Mucosa of descending colon (tissue), 3 donors: ENCODE data around the gene EXOC5. TPM values are rescaled to one million over a fixed set of nuclear protein-coding genes. Genes with fewer than 3 reads are reported as not detected.

Experiments
- ATAC-seq: fragments of 200-7000 bp; cut with Tn5 transposase; one replicate; pipeline ENCODE4 v1.9.1; 2020; ENCODE audit warnings: mild to moderate bottlenecking, moderate library complexity
- DNase-seq, 3 donors: peaks; one replicate each; pipeline ENCODE4 v3.0.0-alpha.2; 2020
- H3K36me3 ChIP-seq: fragments of 200-600 bp; one replicate; pipeline ENCODE4 v1.8.0; 2021; ENCODE audit warnings: low read depth, mild to moderate bottlenecking
- H3K4me1 ChIP-seq: fragments of 200-600 bp; one replicate; pipeline ENCODE4 v1.8.0; 2021; ENCODE audit warnings: low read depth, mild to moderate bottlenecking
- H3K4me3 ChIP-seq: fragments of 200-600 bp; one replicate; pipeline ENCODE4 v1.8.0; 2021; ENCODE audit warnings: mild to moderate bottlenecking
- H3K9me3 ChIP-seq: fragments of 200-600 bp; one replicate; pipeline ENCODE4 v1.8.0; 2021; ENCODE audit warnings: mild to moderate bottlenecking
- CTCF ChIP-seq: fragments of 200-600 bp; IDR thresholded peaks from one replicate; pipeline ENCODE4 v1.8.0; 2022; ENCODE audit warnings: antibody characterized with exemption, mild to moderate bottlenecking
- intact Hi-C, 2 donors: fragments of 100-400 bp; cut with DNase I in 1 of 2; cut with micrococcal nuclease in 1 of 2; formaldehyde crosslinking; loops; one replicate each; pipeline versions ENCODE4 v1.11.0 to v1.11.1; 2022; cut with DNase I, micrococcal nuclease
- total RNA-seq, 3 donors: library from RNA; stranded (reverse); fragmentation: NEBNext Ultra II Directional in 2 of 3; extraction: Animal tissue kit (Norgen Biotek cat#: 25700) in 2 of 3; gene quantifications; one replicate each; pipeline versions ENCODE4 v1.2.1 to v1.2.4, GENCODE V29; 2021 to 2023
- donor health status: DM: no; HTN: no; CAD: no; lungs with moderate emphysema.
- donor health status: DM: no; HTN: no; CAD: no.
- donor health status: DM: no; HTN: yes; CAD: no.

Gene EXOC5
- total RNA-seq, 3 donors from 2014 or later, result 40.9 to 69.3 (median 44.2) TPM

DNA sequence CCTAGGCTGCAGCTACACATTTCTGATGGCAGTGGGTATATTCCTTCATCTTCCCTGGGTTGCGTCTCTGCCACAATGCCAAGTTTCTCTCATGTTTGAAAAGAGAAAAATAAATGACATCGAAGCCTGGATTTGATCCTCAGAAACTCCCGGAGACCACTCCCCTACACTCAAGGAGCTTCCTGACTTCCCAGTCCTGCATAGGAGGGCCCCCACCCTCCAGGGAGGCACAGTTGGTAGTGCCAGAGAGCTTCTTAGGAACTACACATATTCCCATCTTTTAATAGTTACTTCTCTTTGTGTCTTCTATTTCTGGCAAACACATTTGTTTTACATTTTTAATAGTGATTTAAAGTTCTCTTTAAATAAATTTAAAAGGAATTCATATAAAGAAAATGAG, 30.8 kb upstream of the EXOC5 start:
- Histone ChIP-seq H3K9me3 (no peaks in the 10 kb centered on the region), H3K36me3 (no peaks in the 10 kb centered on the region), H3K4me1 (no peaks in the 10 kb centered on the region), H3K4me3 (no peak overlapping the region)
- no peak for ATAC-seq
- no peak for DNase-seq
- intact Hi-C loops, result no loop called here
- no peak for TF ChIP-seq CTCF

DNA sequence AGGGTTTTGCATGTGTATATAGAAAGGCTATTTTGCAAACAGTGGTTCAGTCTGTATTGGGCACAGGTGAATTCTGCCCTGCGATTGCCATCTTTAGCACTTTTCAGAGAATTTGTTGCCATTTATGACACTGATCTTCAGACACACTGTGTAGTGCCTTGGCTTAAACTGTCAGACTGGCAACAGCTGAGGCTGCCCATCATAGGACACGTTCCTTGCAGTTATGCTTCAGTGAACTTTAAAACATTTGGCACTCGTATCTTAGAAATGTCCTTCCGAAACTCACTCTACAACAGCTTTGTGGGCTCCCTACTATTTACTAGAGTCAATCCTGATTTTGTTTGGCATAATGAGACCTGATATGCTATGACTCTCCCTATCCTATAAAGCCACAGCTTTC, 29.1 kb upstream of the EXOC5 start:
- DNase-seq, result no peak
- TF ChIP-seq CTCF, result no peak
- Histone ChIP-seq H3K9me3 (no peaks in the 10 kb centered on the region), H3K36me3 (no peaks in the 10 kb centered on the region), H3K4me1 (no peaks in the 10 kb centered on the region), H3K4me3 (no peak overlapping the region)
- no peak for ATAC-seq
- intact Hi-C loops, result no loop called here

DNA sequence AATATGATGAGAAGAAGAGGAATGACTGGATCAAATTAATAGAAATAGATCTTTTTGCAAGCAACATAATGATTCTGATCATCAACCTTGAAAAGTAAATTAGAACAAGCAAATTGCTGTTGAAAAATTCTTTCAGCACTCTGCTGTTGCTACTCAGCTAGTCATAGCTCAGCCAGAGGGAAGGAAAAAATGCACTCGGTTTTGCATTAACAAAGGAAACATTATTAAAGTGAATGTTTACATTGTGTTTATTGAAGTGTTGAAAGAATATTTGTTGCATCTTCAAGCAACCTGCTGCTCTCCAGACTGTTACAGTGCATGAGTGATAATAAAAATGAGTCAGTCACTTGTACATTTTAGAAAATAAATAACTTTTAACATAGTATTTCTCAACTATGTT, 26.5 kb upstream of the EXOC5 start:
- Histone ChIP-seq H3K4me3 (no peak overlapping the region), H3K36me3 (no peaks in the 10 kb centered on the region), H3K4me1 (peaks cover 5% of the 10 kb centered on the region), H3K9me3 (no peaks in the 10 kb centered on the region)
- intact Hi-C loops, result no loop called here
- TF ChIP-seq CTCF, result no peak
- DNase-seq (no peak), ATAC-seq (no peak)

GRCh38 chr14:57293866-57294837, 25.4 kb upstream of the EXOC5 start:
- intact Hi-C loops, result no loop called here
- Histone ChIP-seq H3K4me1 (peaks cover 7% of the 10 kb centered on the region), H3K9me3 (no peaks in the 10 kb centered on the region), H3K36me3 (no peaks in the 10 kb centered on the region), H3K4me3 (no peak overlapping the region)
- DNase-seq, result no peak
- ATAC-seq, result no peak
- TF ChIP-seq CTCF, result no peak

DNA sequence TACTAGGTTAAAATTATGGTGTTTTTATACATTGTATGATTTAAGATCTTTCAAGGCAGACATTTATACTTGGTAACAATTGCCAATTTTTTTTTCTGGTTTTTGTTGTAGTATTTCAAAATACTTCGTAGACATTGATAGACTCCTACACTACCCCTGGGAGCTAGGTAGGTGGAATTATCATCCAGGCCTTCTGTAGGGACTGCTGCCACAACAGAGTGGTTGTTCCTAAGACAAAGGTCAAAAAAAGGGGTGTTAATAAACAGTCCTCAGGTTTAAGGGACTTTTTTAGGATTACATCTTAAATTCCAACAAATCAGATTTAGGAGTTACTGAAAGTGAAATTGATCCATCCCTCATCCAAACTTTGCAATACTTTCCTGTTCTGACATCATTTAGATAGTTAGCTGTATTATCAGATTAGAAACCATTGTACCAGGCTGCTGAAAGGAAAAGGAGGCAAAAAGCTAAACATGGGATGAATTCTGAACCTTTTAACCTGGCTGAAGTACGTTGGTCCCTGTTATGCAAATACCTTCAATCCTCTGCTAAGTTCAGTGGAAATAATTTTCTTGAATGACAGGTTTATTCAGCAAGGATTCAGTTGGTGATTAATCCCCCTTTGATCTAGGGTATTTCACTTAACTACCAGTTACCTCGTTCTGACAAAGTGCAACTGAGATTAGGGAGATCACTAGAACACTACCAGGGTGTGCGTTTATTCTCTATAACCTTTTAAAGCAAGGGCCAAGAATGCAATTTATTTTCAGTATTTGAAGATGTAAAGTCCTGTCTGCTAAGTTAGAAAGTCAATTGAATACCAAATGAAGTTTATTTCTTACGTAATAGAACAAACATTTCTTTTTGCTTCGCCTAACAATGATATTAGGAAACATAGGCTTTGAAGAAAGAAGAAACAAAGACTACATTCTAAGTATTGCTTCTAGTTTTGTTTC, 23.3 kb upstream of the EXOC5 start:
- no peak for DNase-seq
- no peak for TF ChIP-seq CTCF
- Histone ChIP-seq H3K4me3 (no peak overlapping the region), H3K36me3 (no peaks in the 10 kb centered on the region), H3K9me3 (no peaks in the 10 kb centered on the region), H3K4me1 (peaks cover 7% of the 10 kb centered on the region)
- intact Hi-C loops, result no loop called here
- no peak for ATAC-seq
